SK-N-SH (cell line): ENCODE measurements around the gene UBAC2. TPM values are rescaled to one million over a fixed set of nuclear protein-coding genes. Genes with fewer than 3 reads are reported as not detected.

Source experiments
- CTCF ChIA-PET: fragments of 300-600, 350-600 bp; formaldehyde crosslinking; extraction: SDS; loops from one replicate; lab custom pipeline; 2021; lab: Yijun Ruan, JAX
- POLR2A ChIA-PET: fragments of 350-600 bp; sonication (Branson Sonifier 250); formaldehyde crosslinking; extraction: SDS; loops from one replicate; lab custom pipeline; 2020; ENCODE audit warnings: antibody characterized with exemption, inconsistent platforms; lab: Yijun Ruan, JAX
- DNase-seq: peaks from one replicate; pipeline ENCODE4 v3.0.0; 2012
- H2AFZ ChIP-seq: fragments of 200-600 bp; sonication (generic); 2 replicates; pipeline ENCODE4 v1.8.1; 2016; ENCODE audit warnings: antibody characterized with exemption, mild to moderate bottlenecking, low read depth
- H3F3A ChIP-seq: fragments of 200-600 bp; sonication (generic); replicated peaks from 2 replicates; pipeline ENCODE3; 2016; ENCODE audit warnings: antibody characterized with exemption, mild to moderate bottlenecking; ENCODE audit not compliant: insufficient read depth
- H3K27ac ChIP-seq, 2 experiments: fragments of 200-500 bp in 1 of 2; fragments of 200-600 bp in 1 of 2; sonication (Bioruptor generic) in 1 of 2; sonication (generic), shearing (Covaris generic) in 1 of 2; 2 replicates each; pipeline versions ENCODE4 v1.5.1 to v1.6.1; 2014 to 2016; ENCODE audit warnings: low read depth in 2 of 2, inconsistent platforms in 1 of 2, low read length in 1 of 2, mild to moderate bottlenecking in 1 of 2, mixed read lengths in 1 of 2
- H3K27me3 ChIP-seq: fragments of 200-600 bp; sonication (generic), shearing (Covaris generic); 2 replicates; pipeline ENCODE4 v1.6.1; 2016; ENCODE audit warnings: mixed run types; ENCODE audit not compliant: insufficient read depth
- H3K36me3 ChIP-seq, 2 experiments: fragments of 200-500 bp in 1 of 2; fragments of 200-600 bp in 1 of 2; sonication (Bioruptor generic) in 1 of 2; sonication (generic) in 1 of 2; replicated peaks in 1 of 2; 2 replicates each; pipeline versions ENCODE3 to v1.5.1; 2014 to 2016; ENCODE audit warnings: low read length in 1 of 2, mild to moderate bottlenecking in 1 of 2; ENCODE audit not compliant: insufficient read depth in 2 of 2, control insufficient read depth in 1 of 2
- H3K4me1 ChIP-seq, 2 experiments: fragments of 200-500 bp in 1 of 2; fragments of 200-600 bp in 1 of 2; sonication (Bioruptor generic) in 1 of 2; sonication (generic), shearing (Covaris generic) in 1 of 2; 2 replicates each; pipeline versions ENCODE4 v1.5.1 to v1.6.1; 2014 to 2016; ENCODE audit warnings: low read depth in 1 of 2, low read length in 1 of 2, mixed run types in 1 of 2; ENCODE audit not compliant: insufficient read depth in 2 of 2, control insufficient read depth in 1 of 2
- H3K4me2 ChIP-seq: fragments of 200-600 bp; sonication (generic), shearing (Covaris generic); 2 replicates; pipeline ENCODE4 v1.6.1; 2017; ENCODE audit warnings: mixed run types
- H3K4me3 ChIP-seq, 2 experiments: fragments of 200-500 bp in 1 of 2; fragments of 200-600 bp in 1 of 2; sonication (Bioruptor generic) in 1 of 2; sonication (generic), shearing (Covaris generic) in 1 of 2; 2 replicates each; pipeline versions ENCODE4 v1.5.1 to v1.8.1; 2014 to 2016; ENCODE audit warnings: low read depth in 2 of 2, inconsistent platforms in 1 of 2, low read length in 1 of 2, mild to moderate bottlenecking in 1 of 2, mixed read lengths in 1 of 2, moderate library complexity in 1 of 2
- H3K79me2 ChIP-seq: fragments of 200-600 bp; sonication (generic); 2 replicates; pipeline ENCODE4 v1.8.1; 2017; ENCODE audit warnings: mild to moderate bottlenecking; ENCODE audit not compliant: insufficient read depth
- H3K9ac ChIP-seq: fragments of 200-600 bp; sonication (generic); 2 replicates; pipeline ENCODE4 v1.6.1; 2017; ENCODE audit warnings: mixed run types
- H3K9me2 ChIP-seq: fragments of 200-600 bp; sonication (generic); 2 replicates; pipeline ENCODE4 v1.6.1; 2017; ENCODE audit warnings: mixed run types
- H3K9me3 ChIP-seq: fragments of 200-600 bp; sonication (generic); 2 replicates; pipeline ENCODE4 v1.6.1; 2017; ENCODE audit warnings: mixed run types, mild to moderate bottlenecking, moderate library complexity
- H4K20me1 ChIP-seq: fragments of 200-600 bp; sonication (generic); 2 replicates; pipeline ENCODE4 v1.6.1; 2017; ENCODE audit warnings: mild to moderate bottlenecking, mixed run types; ENCODE audit not compliant: insufficient read depth
- ELF1 ChIP-seq: IDR thresholded peaks from 2 replicates; pipeline ENCODE4 v1.4.0; 2012
- FOSL2 ChIP-seq: IDR thresholded peaks from 2 replicates; pipeline ENCODE4 v1.4.0; 2012; ENCODE audit warnings: low read depth, mild to moderate bottlenecking, moderate library complexity, borderline replicate concordance
- GABPA ChIP-seq: IDR thresholded peaks from 2 replicates; pipeline ENCODE4 v1.4.0; 2012; ENCODE audit warnings: low read depth, mild to moderate bottlenecking
- GATA2 ChIP-seq: sonication (generic); formaldehyde crosslinking; IDR thresholded peaks from 2 replicates; pipeline ENCODE4 v1.5.0; 2020; ENCODE audit warnings: mild to moderate bottlenecking, missing genetic modification reagents
- JUND ChIP-seq: IDR thresholded peaks from 2 replicates; pipeline ENCODE4 v1.4.0; 2012
- MXI1 ChIP-seq: IDR thresholded peaks from 2 replicates; pipeline ENCODE4 v1.6.1; 2012; ENCODE audit warnings: mild to moderate bottlenecking, low read depth, low read length, improper control_type of control experiment
- POLR2AphosphoS5 ChIP-seq: IDR thresholded peaks from 2 replicates; pipeline ENCODE4 v1.6.1; 2012; ENCODE audit warnings: low read depth, low read length
- RAD21 ChIP-seq: IDR thresholded peaks from 2 replicates; pipeline ENCODE4 v1.6.1; 2012; ENCODE audit warnings: mild to moderate bottlenecking, low read length
- SIN3A ChIP-seq: IDR thresholded peaks from 2 replicates; pipeline ENCODE4 v1.6.1; 2012; ENCODE audit warnings: low read depth, mild to moderate bottlenecking, low read length, moderate library complexity, borderline replicate concordance
- SMC3 ChIP-seq: IDR thresholded peaks from 2 replicates; pipeline ENCODE4 v1.6.1; 2012; ENCODE audit warnings: low read depth, low read length, improper control_type of control experiment
- YY1 ChIP-seq: IDR thresholded peaks from 2 replicates; pipeline ENCODE4 v1.4.0; 2012; ENCODE audit warnings: low read depth, mild to moderate bottlenecking
- WGBS: methylation state at CpG from one replicate; pipeline ENCODE4 v1.1.6; 2017; ENCODE audit warnings: low lambda C conversion rate; 5-methylcytosine and 5-hydroxymethylcytosine counted together
- polyA plus RNA-seq, 3 experiments: library from polyadenylated mRNA; depleted of rRNA; stranded (reverse); fragments of >200 nt; gene quantifications; 2 replicates each; pipeline ENCODE4 v1.2.3, GENCODE V29; 2012
- TF ChIP-seq, protein P1 (sequence below): IDR thresholded peaks from 2 replicates; pipeline ENCODE4 v1.4.0; 2012; ENCODE audit warnings: low read depth, borderline replicate concordance
- TF ChIP-seq, protein P2 (sequence below): IDR thresholded peaks from 2 replicates; pipeline ENCODE4; 2012
- TF ChIP-seq, protein P3 (sequence below): fragments of 150-350 bp; IDR thresholded peaks from 2 replicates; pipeline ENCODE4 v1.6.1; 2016; ENCODE audit warnings: mild to moderate bottlenecking, low read depth, low read length
- TF ChIP-seq, protein P4 (sequence below): fragments of 150-350 bp; IDR thresholded peaks from 2 replicates; pipeline ENCODE4 v1.6.1; 2017; ENCODE audit warnings: antibody characterized with exemption, low read length, low read depth, borderline replicate concordance
- TF ChIP-seq, protein P5 (sequence below): IDR thresholded peaks from 2 replicates; pipeline ENCODE4 v1.4.0; 2012; ENCODE audit warnings: low read depth
- TF ChIP-seq, protein P6 (sequence below): IDR thresholded peaks from 2 replicates; pipeline ENCODE4 v1.4.0; 2012; ENCODE audit warnings: low read depth, borderline replicate concordance

Gene UBAC2
- polyA plus RNA-seq, 1 of the 3 experiments (the other 2 are of a cell fraction): 79.0 TPM

DNA sequence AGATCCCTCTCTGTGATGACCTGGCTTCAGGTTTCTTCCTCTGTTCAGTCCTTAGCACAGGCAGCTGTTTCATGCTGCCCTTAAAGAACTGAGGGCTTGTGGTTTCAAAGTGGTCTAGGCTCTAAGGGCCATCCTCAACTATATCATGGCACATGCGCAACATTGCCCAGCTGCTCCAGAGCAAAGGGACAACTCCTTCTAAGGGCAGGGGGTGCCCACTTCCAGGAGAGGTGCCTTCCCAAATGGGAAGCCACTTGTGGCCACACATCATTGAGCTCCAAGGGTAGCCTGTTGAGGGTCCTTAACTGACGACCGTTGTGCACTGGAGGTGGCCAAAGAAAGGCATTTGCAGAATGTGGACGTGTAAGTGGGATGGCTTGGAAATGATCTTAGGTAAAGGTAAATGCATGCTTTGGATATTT is 99.3 kb downstream of the UBAC2 start:
- TF ChIP-seq SIN3A (no peak), ELF1 (no peak), FOSL2 (no peak), YY1 (no peak), GABPA (no peak), SMC3 (no peak), JUND (no peak), RAD21 (no peak)
- TF ChIP-seq, protein P1, sequence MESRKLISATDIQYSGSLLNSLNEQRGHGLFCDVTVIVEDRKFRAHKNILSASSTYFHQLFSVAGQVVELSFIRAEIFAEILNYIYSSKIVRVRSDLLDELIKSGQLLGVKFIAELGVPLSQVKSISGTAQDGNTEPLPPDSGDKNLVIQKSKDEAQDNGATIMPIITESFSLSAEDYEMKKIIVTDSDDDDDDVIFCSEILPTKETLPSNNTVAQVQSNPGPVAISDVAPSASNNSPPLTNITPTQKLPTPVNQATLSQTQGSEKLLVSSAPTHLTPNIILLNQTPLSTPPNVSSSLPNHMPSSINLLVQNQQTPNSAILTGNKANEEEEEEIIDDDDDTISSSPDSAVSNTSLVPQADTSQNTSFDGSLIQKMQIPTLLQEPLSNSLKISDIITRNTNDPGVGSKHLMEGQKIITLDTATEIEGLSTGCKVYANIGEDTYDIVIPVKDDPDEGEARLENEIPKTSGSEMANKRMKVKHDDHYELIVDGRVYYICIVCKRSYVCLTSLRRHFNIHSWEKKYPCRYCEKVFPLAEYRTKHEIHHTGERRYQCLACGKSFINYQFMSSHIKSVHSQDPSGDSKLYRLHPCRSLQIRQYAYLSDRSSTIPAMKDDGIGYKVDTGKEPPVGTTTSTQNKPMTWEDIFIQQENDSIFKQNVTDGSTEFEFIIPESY: no peak
- TF ChIP-seq, protein P2, sequence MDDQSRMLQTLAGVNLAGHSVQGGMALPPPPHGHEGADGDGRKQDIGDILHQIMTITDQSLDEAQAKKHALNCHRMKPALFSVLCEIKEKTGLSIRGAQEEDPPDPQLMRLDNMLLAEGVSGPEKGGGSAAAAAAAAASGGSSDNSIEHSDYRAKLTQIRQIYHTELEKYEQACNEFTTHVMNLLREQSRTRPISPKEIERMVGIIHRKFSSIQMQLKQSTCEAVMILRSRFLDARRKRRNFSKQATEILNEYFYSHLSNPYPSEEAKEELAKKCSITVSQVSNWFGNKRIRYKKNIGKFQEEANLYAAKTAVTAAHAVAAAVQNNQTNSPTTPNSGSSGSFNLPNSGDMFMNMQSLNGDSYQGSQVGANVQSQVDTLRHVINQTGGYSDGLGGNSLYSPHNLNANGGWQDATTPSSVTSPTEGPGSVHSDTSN: no peak
- TF ChIP-seq, protein P3, sequence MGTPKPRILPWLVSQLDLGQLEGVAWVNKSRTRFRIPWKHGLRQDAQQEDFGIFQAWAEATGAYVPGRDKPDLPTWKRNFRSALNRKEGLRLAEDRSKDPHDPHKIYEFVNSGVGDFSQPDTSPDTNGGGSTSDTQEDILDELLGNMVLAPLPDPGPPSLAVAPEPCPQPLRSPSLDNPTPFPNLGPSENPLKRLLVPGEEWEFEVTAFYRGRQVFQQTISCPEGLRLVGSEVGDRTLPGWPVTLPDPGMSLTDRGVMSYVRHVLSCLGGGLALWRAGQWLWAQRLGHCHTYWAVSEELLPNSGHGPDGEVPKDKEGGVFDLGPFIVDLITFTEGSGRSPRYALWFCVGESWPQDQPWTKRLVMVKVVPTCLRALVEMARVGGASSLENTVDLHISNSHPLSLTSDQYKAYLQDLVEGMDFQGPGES: no peak
- H3K9ac ChIP-seq: no peak overlapping the region
- no peaks in the 10 kb centered on the region for H3K27me3 ChIP-seq
- 96% methylated on average over 4 of the region's 4 CpGs for WGBS
- no peak overlapping the region for H3K4me3 ChIP-seq
- H4K20me1 ChIP-seq: no peaks in the 10 kb centered on the region
- no peak overlapping the region for H2AFZ ChIP-seq
- H3K9me3 ChIP-seq: no peaks in the 10 kb centered on the region
- H3K79me2 ChIP-seq: no peaks in the 10 kb centered on the region
- no peak overlapping the region for H3K27ac ChIP-seq
- H3K4me1 ChIP-seq: peaks cover 5 to 11% of the 10 kb centered on the region in 2 experiments; a peak in 2 of 4 replicates
- ChIA-PET POLR2A (no interaction called here), CTCF (interaction anchor here (1.0 to 1.5 kb wide), 4 partner anchors 9 to 123 kb away, joined by 3 to 7 read pairs (median 4); no protein-coding TSS in a partner anchor)
- DNase-seq: no peak
- H3K9me2 ChIP-seq: no peaks in the 10 kb centered on the region
- no peak overlapping the region for H3K4me2 ChIP-seq
- no peaks in the 10 kb centered on the region for H3F3A ChIP-seq
- peaks cover 4 to 5% of the 10 kb centered on the region in 2 experiments for H3K36me3 ChIP-seq

DNA sequence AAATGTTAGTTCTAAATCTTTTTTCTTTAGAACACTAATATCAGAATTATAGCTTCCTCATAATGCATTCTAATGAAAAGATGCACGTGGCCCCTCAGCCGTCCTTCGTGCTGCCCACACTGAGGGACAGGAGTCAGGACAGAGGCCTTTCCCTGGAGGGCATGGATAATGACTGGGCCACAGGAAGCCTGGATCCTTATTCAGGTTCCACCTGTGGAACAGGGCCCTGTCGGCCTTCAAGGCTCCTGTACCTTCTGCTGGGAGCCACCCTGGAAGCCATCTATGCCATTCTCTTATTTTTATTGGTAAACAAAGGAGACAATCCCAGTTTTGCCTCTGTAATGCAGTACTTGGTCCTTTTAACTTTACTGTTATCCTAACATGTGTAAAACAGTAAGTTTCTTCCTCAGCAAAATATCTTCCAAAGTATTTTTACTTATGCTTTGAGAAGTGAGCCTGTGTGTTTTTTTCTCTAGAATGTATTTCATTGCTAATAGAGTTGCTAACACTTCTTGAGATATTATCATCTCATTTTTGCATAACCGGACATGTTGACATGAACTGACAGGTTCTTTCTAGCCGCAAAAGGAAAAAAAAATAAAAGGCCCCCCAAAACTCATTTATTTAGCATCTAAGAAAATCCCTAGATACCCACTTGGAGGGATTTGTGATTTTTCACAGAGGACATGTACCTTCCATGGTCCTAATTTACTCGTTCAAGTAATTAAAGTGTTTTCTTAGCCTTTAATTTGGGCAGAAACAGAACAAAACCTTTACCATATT is 100.6 kb downstream of the UBAC2 start:
- Histone ChIP-seq H3K27ac (no peak overlapping the region), H2AFZ (no peak overlapping the region), H3K27me3 (no peaks in the 10 kb centered on the region), H3F3A (no peaks in the 10 kb centered on the region), H3K36me3 (peaks cover 4 to 5% of the 10 kb centered on the region in 2 experiments), H3K9me3 (no peaks in the 10 kb centered on the region)
- 93% methylated on average over 7 of the region's 7 CpGs for WGBS
- TF ChIP-seq, protein P4, sequence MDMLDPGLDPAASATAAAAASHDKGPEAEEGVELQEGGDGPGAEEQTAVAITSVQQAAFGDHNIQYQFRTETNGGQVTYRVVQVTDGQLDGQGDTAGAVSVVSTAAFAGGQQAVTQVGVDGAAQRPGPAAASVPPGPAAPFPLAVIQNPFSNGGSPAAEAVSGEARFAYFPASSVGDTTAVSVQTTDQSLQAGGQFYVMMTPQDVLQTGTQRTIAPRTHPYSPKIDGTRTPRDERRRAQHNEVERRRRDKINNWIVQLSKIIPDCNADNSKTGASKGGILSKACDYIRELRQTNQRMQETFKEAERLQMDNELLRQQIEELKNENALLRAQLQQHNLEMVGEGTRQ: no peak
- TF ChIP-seq, protein P5, sequence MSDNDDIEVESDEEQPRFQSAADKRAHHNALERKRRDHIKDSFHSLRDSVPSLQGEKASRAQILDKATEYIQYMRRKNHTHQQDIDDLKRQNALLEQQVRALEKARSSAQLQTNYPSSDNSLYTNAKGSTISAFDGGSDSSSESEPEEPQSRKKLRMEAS: no peak
- no peak for TF ChIP-seq MXI1
- no peak for TF ChIP-seq YY1
- no peak for TF ChIP-seq GATA2 (CRISPR knock-in tag)
- no peak for TF ChIP-seq POLR2AphosphoS5
- TF ChIP-seq, protein P6, sequence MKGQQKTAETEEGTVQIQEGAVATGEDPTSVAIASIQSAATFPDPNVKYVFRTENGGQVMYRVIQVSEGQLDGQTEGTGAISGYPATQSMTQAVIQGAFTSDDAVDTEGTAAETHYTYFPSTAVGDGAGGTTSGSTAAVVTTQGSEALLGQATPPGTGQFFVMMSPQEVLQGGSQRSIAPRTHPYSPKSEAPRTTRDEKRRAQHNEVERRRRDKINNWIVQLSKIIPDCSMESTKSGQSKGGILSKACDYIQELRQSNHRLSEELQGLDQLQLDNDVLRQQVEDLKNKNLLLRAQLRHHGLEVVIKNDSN: no peak
- TF ChIP-seq, all 33 proteins: peak for 0
- no peaks in the 10 kb centered on the region for H3K79me2 ChIP-seq
- H3K4me3 ChIP-seq: no peak overlapping the region
- no peaks in the 10 kb centered on the region for H4K20me1 ChIP-seq
- H3K9ac ChIP-seq: no peak overlapping the region
- H3K4me2 ChIP-seq: no peak overlapping the region
- CTCF ChIA-PET: interaction anchor here (0.6 to 1.5 kb wide), 3 partner anchors 8 to 141 kb away, joined by 3 to 5 read pairs (median 3); no protein-coding TSS in a partner anchor
- POLR2A ChIA-PET: no interaction called here
- H3K4me1 ChIP-seq: peaks cover 1 to 5% of the 10 kb centered on the region in 2 experiments; a peak in 2 of 4 replicates
- no peak for DNase-seq
- H3K9me2 ChIP-seq: no peaks in the 10 kb centered on the region
